A204.1 (cell line): ENCODE results near the gene RCOR1.
"Not testable (repeated sequence)": the region's sequence is repeated elsewhere in the genome, so short reads cannot be mapped to it uniquely, and the experiment has no call there.

Experiments used
- FAIRE-seq: peaks from 2 replicates; lab custom pipeline; 2012; peaks lifted over from hg19 to GRCh38; lab: Jason Lieb, UNC

Gene RCOR1

GRCh38 chr14:102591944-102592762, at the start of gene RCOR1:
TSS of gene RCOR1 (plus strand) at chr14:102592649. CDS start at chr14:102592887, 238 bp downstream.
- FAIRE-seq: no peak

GRCh38 chr14:102544046-102544746, 48.3 kb upstream of the RCOR1 start:
- FAIRE-seq: no peak

GRCh38 chr14:102544747-102545460, 47.5 kb upstream of the RCOR1 start:
- no peak for FAIRE-seq

GRCh38 chr14:102545461-102546265, 46.8 kb upstream of the RCOR1 start:
- no peak for FAIRE-seq

GRCh38 chr14:102548616-102549240, 43.7 kb upstream of the RCOR1 start:
- FAIRE-seq: no peak

GRCh38 chr14:102550927-102551401, 41.5 kb upstream of the RCOR1 start:
- FAIRE-seq: not testable (repeated sequence)

GRCh38 chr14:102551995-102552705, 40.3 kb upstream of the RCOR1 start:
- no peak for FAIRE-seq

- FAIRE-seq: no peak
Measured at GRCh38 chr14:102554821-102555819, 37.3 kb upstream of the RCOR1 start.

- FAIRE-seq: no peak
Measured at GRCh38 chr14:102556098-102556677, 36.3 kb upstream of the RCOR1 start.

GRCh38 chr14:102557434-102558226, 34.8 kb upstream of the RCOR1 start:
- no peak for FAIRE-seq

- FAIRE-seq: no peak
Measured at GRCh38 chr14:102558556-102558955, 33.9 kb upstream of the RCOR1 start.

- FAIRE-seq: no peak
Measured at GRCh38 chr14:102560458-102561261, 31.8 kb upstream of the RCOR1 start.

GRCh38 chr14:102565331-102565887, 27.0 kb upstream of the RCOR1 start:
- no peak for FAIRE-seq

GRCh38 chr14:102565959-102566358, 26.5 kb upstream of the RCOR1 start:
- no peak for FAIRE-seq

- FAIRE-seq: no peak
Measured at GRCh38 chr14:102568115-102568614, 24.3 kb upstream of the RCOR1 start.

- no peak for FAIRE-seq
Measured at GRCh38 chr14:102570334-102570995, 22.0 kb upstream of the RCOR1 start.
